VCaP (cell line): ENCODE data around the gene RGL2.
"Not testable (repeated sequence)": the region's sequence is repeated elsewhere in the genome, so short reads cannot be mapped to it uniquely, and the experiment has no call there.

Source experiments
- H3K27ac ChIP-seq: fragments of 450-650 bp; 2 replicates; pipeline ENCODE4 v1.5.1; 2017
- CTCF ChIP-seq: fragments of 450-650 bp; conservative IDR thresholded peaks from 2 replicates; pipeline ENCODE4 v1.5.1; 2017; ENCODE audit warnings: mild to moderate bottlenecking, moderate library complexity

Gene RGL2

GRCh38 chr6:33288921-33289783 lies 9.6 kb downstream of the RGL2 start, which contains the start of the genes PFDN6 and WDR46:
Gene PFDN6, plus strand, starts transcription at chr6:33289601. Its CDS starts 256 bp downstream, at chr6:33289857.
Gene WDR46, minus strand, starts transcription at chr6:33289239. Its CDS starts 69 bp downstream, at chr6:33289170.
- no peak for TF ChIP-seq CTCF
- peak within 1 kb of the TSS; percentile 81 for H3K27ac ChIP-seq

GRCh38 chr6:33288141-33288920 lies 10.4 kb downstream of the RGL2 start:
- H3K27ac ChIP-seq, result peak overlapping the region; percentile 81
- TF ChIP-seq CTCF, result no peak

- H3K27ac ChIP-seq, result peak overlapping the region; percentile 81; the same call in 1 of the 2 replicates
- TF ChIP-seq CTCF, result no peak
Observed at GRCh38 chr6:33286946-33287914, 11.5 kb downstream of the RGL2 start.

GRCh38 chr6:33285214-33285613 lies 13.5 kb downstream of the RGL2 start:
- H3K27ac ChIP-seq, result not testable (repeated sequence)

- TF ChIP-seq CTCF, result no peak
- peak overlapping the region; percentile 100 for H3K27ac ChIP-seq
Observed at GRCh38 chr6:33280539-33280938, 18.2 kb downstream of the RGL2 start.

GRCh38 chr6:33279971-33280511 lies 18.7 kb downstream of the RGL2 start:
- peak; percentile 90 for TF ChIP-seq CTCF
- H3K27ac ChIP-seq, result peak overlapping the region; percentile 100

- peak overlapping the region; percentile 100 for H3K27ac ChIP-seq
- TF ChIP-seq CTCF, result no peak
Observed at GRCh38 chr6:33279257-33279695, 19.5 kb downstream of the RGL2 start.
